GM12878 (cell line): Measurements from ENCODE around the gene SS18. TPM values are rescaled to one million over a fixed set of nuclear protein-coding genes. Genes with fewer than 3 reads are reported as not detected.
A peak's percentile ranks its signal among the peaks of the same experiment; 100 is the strongest.

Source experiments
- ATAC-seq: fragments of 200-7000 bp; cut with Tn5 transposase; 3 replicates; pipeline ENCODE4 v1.9.1; 2020; ENCODE audit warnings: mild to moderate bottlenecking, moderate library complexity
- BruUV-seq: library from RNA; stranded (reverse); fragments of 400-500 nt; replicated peaks from 2 replicates; lab custom pipeline; 2021; lab: Mats Ljungman, UMichigan
- CTCF ChIA-PET: fragments of 300-600 bp; sonication (Branson Sonifier 250); formaldehyde crosslinking; extraction: SDS; loops from one replicate; lab custom pipeline; 2021; ENCODE audit warnings: inconsistent platforms; lab: Yijun Ruan, JAX
- POLR2A ChIA-PET: fragments of 350-600 bp; formaldehyde crosslinking; extraction: SDS; loops from one replicate; lab custom pipeline; 2021; ENCODE audit warnings: inconsistent platforms; lab: Charles Lee
- RAD21 ChIA-PET: fragments of 300-600 bp; sonication (Branson Sonifier 250); formaldehyde crosslinking; loops from one replicate; lab custom pipeline; 2023; ENCODE audit warnings: antibody characterized with exemption; ENCODE audit not compliant: unreplicated experiment; lab: Charles Lee
- SMC1A ChIA-PET: fragments of 300-600 bp; sonication (Branson Sonifier 250); formaldehyde crosslinking; loops from one replicate; lab custom pipeline; 2023; ENCODE audit not compliant: unreplicated experiment, uncharacterized antibody; lab: Charles Lee
- DNase-seq: peaks from one replicate; pipeline ENCODE4 v3.0.0-alpha.2; 2011; ENCODE audit warnings: low read depth, low spot score
- FAIRE-seq: peaks from 3 replicates; lab custom pipeline; 2011; peaks lifted over from hg19 to GRCh38; lab: Jason Lieb, UNC
- H2AFZ ChIP-seq: 2 replicates; pipeline ENCODE4 v1.6.0; 2011; ENCODE audit warnings: low read depth, low read length, control low read depth; ENCODE audit not compliant: control insufficient read depth
- H3K27ac ChIP-seq: 2 replicates; pipeline ENCODE4 v1.5.1; 2011; ENCODE audit warnings: control low read depth; ENCODE audit not compliant: control insufficient read depth, insufficient read depth
- H3K27me3 ChIP-seq, 2 experiments: replicated peaks in 1 of 2; 2 replicates each; pipeline versions ENCODE4 v1.6.0 to v1.6.1; 2011; ENCODE audit warnings: low read length in 1 of 2; ENCODE audit not compliant: control insufficient read depth in 2 of 2, insufficient read depth in 2 of 2
- H3K36me3 ChIP-seq, 2 experiments: 2 replicates each; pipeline ENCODE4 v1.5.1; 2011; ENCODE audit warnings: low read length in 1 of 2; ENCODE audit not compliant: control insufficient read depth in 2 of 2, insufficient read depth in 2 of 2
- H3K4me1 ChIP-seq: 2 replicates; pipeline ENCODE4 v1.6.1; 2011; ENCODE audit warnings: mild to moderate bottlenecking, low read length, moderate library complexity, mixed read lengths; ENCODE audit not compliant: control insufficient read depth, insufficient read depth
- H3K4me2 ChIP-seq: 2 replicates; pipeline ENCODE4 v1.6.0; 2011; ENCODE audit warnings: control low read depth; ENCODE audit not compliant: control insufficient read depth, insufficient read depth
- H3K4me3 ChIP-seq: fragments of 200-600 bp; sonication (generic); 2 replicates; pipeline ENCODE4 v1.5.1; 2016
- H3K79me2 ChIP-seq: 2 replicates; pipeline ENCODE4 v1.6.0; 2011; ENCODE audit warnings: low read length; ENCODE audit not compliant: control insufficient read depth, insufficient read depth
- H3K9ac ChIP-seq: 2 replicates; pipeline ENCODE4 v1.8.0; 2011; ENCODE audit warnings: low read length, control low read depth, mixed read lengths; ENCODE audit not compliant: control insufficient read depth, insufficient read depth
- H3K9me3 ChIP-seq: replicated peaks from 3 replicates; pipeline ENCODE4 v1.5.1; 2011; ENCODE audit warnings: mild to moderate bottlenecking, low read length; ENCODE audit not compliant: control insufficient read depth, insufficient read depth
- H4K20me1 ChIP-seq: 2 replicates; pipeline ENCODE4 v1.6.0; 2011; ENCODE audit not compliant: control insufficient read depth, insufficient read depth
- CEBPB ChIP-seq, 2 experiments: fragments of 150-350 bp in 1 of 2; IDR thresholded peaks; 2 replicates each; pipeline ENCODE4 v1.6.1; 2012 to 2014; ENCODE audit warnings: low read depth in 2 of 2, low read length in 2 of 2, borderline replicate concordance in 1 of 2, inconsistent platforms in 1 of 2
- CTCF ChIP-seq, 3 experiments: IDR thresholded peaks in 2 of 3; conservative IDR thresholded peaks in 1 of 3; 2 replicates each; pipeline ENCODE4 v1.5.1; 2011; ENCODE audit warnings: low read depth in 3 of 3, low read length in 3 of 3, mild to moderate bottlenecking in 3 of 3, control low read depth in 2 of 3, moderate library complexity in 2 of 3, inconsistent platforms in 1 of 3, mixed read lengths in 1 of 3; ENCODE audit not compliant: control insufficient read depth in 2 of 3, insufficient read depth in 1 of 3; ENCODE audit errors: extremely low read depth in 1 of 3
- E4F1 ChIP-seq: fragments of 450-650 bp; IDR thresholded peaks from 2 replicates; pipeline ENCODE4 v1.6.1; 2018; ENCODE audit warnings: borderline replicate concordance, mild to moderate bottlenecking; ENCODE audit not compliant: partially characterized antibody
- JUNB ChIP-seq: IDR thresholded peaks from 2 replicates; pipeline ENCODE4 v1.6.1; 2016; ENCODE audit warnings: antibody characterized with exemption, mild to moderate bottlenecking
- RAD21 ChIP-seq: IDR thresholded peaks from 2 replicates; pipeline ENCODE4 v1.6.1; 2011; ENCODE audit warnings: mild to moderate bottlenecking, low read depth, low read length, moderate library complexity; ENCODE audit not compliant: insufficient read depth
- whole genome bisulfite sequencing: methylation state at CpG from one replicate; pipeline ENCODE4 v1.1.6; 2016; ENCODE audit warnings: low lambda C conversion rate; ENCODE audit not compliant: insufficient replicate concordance, insufficient coverage; ENCODE audit errors: missing lambda C conversion rate; 5-methylcytosine and 5-hydroxymethylcytosine counted together
- in situ Hi-C: fragments of 300-500 bp; cut with MboI; formaldehyde crosslinking; loops from 9 replicates; pipeline ENCODE4 v1.14.3; 2018; ENCODE audit warnings: mixed read lengths
- intact Hi-C: fragments of 100-400 bp; cut with micrococcal nuclease; formaldehyde crosslinking; loops from one replicate; pipeline ENCODE4 v1.14.2; 2022; ENCODE audit not compliant: unreplicated experiment
- polyA plus RNA-seq, 11 experiments: library from polyadenylated mRNA; depleted of rRNA in 4 of 11; unstranded in 6 of 11; stranded (reverse) in 5 of 11; fragments of >200 nt; fragmentation: Nextera tagmentation in 4 of 11; fragmentation: Illumina TruSeq in 1 of 11; extraction: Ambion mirVana in 4 of 11; extraction: Trizol in 1 of 11; gene quantifications; 1 replicate in 1 of 11; 2 replicates in 10 of 11; pipeline versions ENCODE4 v1.2.1 to v1.2.3, GENCODE V29; 2011 to 2016; ENCODE audit warnings: inconsistent platforms in 2 of 11, missing spikeins in 2 of 11, low read depth in 1 of 11
- total RNA-seq, 4 experiments: library from RNA; depleted of rRNA in 3 of 4; stranded (reverse); fragments of >200 nt in 3 of 4; fragmentation: Illumina TruSeq in 1 of 4; extraction: Trizol in 1 of 4; gene quantifications; 2 replicates each; pipeline versions ENCODE4 v1.2.1 to v1.2.3, GENCODE V29; 2013 to 2021

SS18 gene
- total and polyA plus RNA-seq, 10 of the 15 experiments (the other 5 are each of a cell fraction or from before 2014, with no cell fraction given) = 16.6 to 153 (median 81.8) TPM

- no peak overlapping the region for H3K4me3 ChIP-seq
- in situ Hi-C loops = no loop called here
- H3K4me1 ChIP-seq = no peaks in the 10 kb centered on the region
- WGBS = 38% methylated on average over 5 of the region's 5 CpGs
- no peak overlapping the region for H3K27ac ChIP-seq
- no peak for TF ChIP-seq JUNB
- TF ChIP-seq E4F1 = no peak
- peak; percentile 15 to 39 (median 23); a peak in 3 of 6 replicates for TF ChIP-seq CTCF (IDR thresholded peaks at IDR 0.05 in 2 of 3, conservative IDR thresholded peaks at IDR 0.05 in 1 of 3; ENCODE audit: control insufficient read depth in 2 of 3, extremely low read depth in 1 of 3, insufficient read depth in 1 of 3, low read depth in 3 of 3, low read length in 3 of 3)
- TF ChIP-seq RAD21 = peak; percentile 22; the same call in 1 of the 2 replicates
- TF ChIP-seq CEBPB (IDR thresholded peaks at IDR 0.05; ENCODE audit: borderline replicate concordance in 1 of 2, low read depth in 2 of 2, low read length in 2 of 2) = no peak
- FAIRE-seq (no peak), ATAC-seq (peak; percentile 86), DNase-seq (no peak)
- intact Hi-C loops = no loop called here
- H3K27me3 ChIP-seq = no peaks in the 10 kb centered on the region
- no TSS peak for BruUV-seq
- ChIA-PET RAD21 (interaction anchor here (0.6 to 1.2 kb wide), 3 partner anchors 203 to 543 kb away, joined by 3 read pairs; no protein-coding TSS in a partner anchor), CTCF (interaction anchor here (0.7 to 2.0 kb wide), 7 partner anchors 10 to 723 kb away, joined by 3 to 8 read pairs (median 3); no protein-coding TSS in a partner anchor), POLR2A (no interaction called here), SMC1A (interaction anchor here (0.6 to 1.5 kb wide), 7 partner anchors 14 to 280 kb away, joined by 3 to 4 read pairs (median 3); no protein-coding TSS in a partner anchor)
- H3K4me2 ChIP-seq = no peak overlapping the region
- no peaks in the 10 kb centered on the region; the same call in 2 of the 3 replicates for H3K9me3 ChIP-seq
- no peaks in the 10 kb centered on the region for H3K79me2 ChIP-seq
- H2AFZ ChIP-seq = no peak overlapping the region
- H3K9ac ChIP-seq = no peak overlapping the region
- H4K20me1 ChIP-seq = no peaks in the 10 kb centered on the region
- no peaks in the 10 kb centered on the region for H3K36me3 ChIP-seq
Measured at GRCh38 chr18:26103579-26103978, 13.2 kb upstream of the SS18 start.
